Ishikawa (cell line): ENCODE data around the gene TOMM20.

Experiments used
- CREB1 ChIP-seq: IDR thresholded peaks from 2 replicates; pipeline ENCODE4 v1.6.1; 2012; ENCODE audit warnings: low read depth
- EP300 ChIP-seq: IDR thresholded peaks from 2 replicates; pipeline ENCODE4 v1.6.1; 2012; ENCODE audit warnings: borderline replicate concordance
- TCF12 ChIP-seq: IDR thresholded peaks from 2 replicates; pipeline ENCODE4 v1.6.1; 2012; ENCODE audit warnings: low read depth

- TF ChIP-seq TCF12 = peak; percentile 98
- TF ChIP-seq EP300 = peak; percentile 87; the same call in 1 of the 2 replicates
- TF ChIP-seq CREB1 = no peak
Measured at GRCh38 chr1:235079443-235080296, 49.0 kb downstream of the TOMM20 start.
